RPMI8226 (cell line): ENCODE results near the gene DNAJC15.

Experiments used
- DNase-seq: peaks from one replicate; pipeline ENCODE4 v3.0.0-alpha.2; 2015

Gene DNAJC15

DNA sequence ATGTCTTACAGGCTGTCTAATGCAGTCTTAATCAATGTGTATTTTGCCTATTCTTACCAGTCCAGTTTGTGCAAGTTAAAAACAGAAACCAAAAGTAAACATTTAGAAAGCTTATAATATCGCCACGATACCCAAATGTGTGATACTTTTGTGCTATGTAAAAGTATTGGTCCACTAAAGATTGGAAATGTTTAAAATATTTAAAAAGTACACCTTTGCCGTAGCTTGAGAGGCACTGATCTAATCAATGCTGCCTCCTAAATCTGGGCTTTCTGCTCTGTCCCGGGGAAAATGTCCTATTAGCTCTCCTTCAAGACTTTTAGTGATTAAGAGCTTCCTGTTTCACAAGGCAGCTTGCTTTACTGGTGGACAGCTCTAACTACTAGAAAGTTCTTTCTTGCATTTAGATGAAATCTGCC lies 64.7 kb downstream of the DNAJC15 start:
- no peak for DNase-seq

DNA sequence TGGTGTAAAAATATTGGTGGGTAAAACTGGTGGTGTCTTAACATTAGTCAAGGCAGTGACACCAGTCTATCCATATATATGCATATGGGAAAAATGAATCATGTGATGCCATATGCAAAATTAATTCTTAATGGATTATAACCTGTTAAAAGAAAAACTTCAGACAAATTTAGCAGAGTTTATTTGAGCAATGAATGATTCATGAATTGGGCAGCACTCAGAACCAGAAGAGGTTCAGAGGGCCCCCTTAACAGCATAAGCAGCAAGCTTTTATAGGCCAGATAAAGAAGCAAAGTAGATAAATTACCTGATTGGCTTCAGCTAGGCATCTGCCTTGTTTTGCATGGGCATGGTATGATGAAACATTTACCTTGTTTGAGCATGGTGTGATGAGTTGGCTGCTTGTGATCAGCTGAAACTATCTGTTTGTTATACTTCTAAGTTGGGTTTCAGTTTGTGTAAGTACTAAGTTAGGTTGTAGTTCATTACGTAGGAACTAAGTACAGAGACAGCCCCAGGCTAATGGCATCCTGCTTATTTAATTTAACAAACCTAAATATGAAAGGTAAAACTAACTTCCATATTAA lies 66.6 kb downstream of the DNAJC15 start:
- no peak for DNase-seq

DNA sequence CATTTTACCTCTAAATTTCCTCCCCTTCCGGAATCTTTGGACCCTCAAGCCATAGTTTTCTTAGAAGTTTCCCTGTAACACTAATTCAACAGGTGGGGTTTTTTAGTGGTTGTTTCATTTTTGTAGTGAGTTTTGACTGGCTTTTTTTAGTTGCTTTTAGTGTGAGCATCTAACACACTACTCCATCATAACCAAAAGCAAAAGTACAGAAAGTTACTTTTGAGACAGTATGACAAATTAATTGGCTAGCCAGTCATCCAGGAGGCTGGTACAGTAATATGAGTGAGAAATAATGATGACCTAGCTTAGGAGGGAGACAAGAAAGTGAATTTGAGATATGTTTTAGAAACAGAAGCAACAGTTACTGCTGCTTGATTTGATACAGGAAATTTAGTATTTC lies 71.5 kb downstream of the DNAJC15 start:
- DNase-seq = no peak

DNA sequence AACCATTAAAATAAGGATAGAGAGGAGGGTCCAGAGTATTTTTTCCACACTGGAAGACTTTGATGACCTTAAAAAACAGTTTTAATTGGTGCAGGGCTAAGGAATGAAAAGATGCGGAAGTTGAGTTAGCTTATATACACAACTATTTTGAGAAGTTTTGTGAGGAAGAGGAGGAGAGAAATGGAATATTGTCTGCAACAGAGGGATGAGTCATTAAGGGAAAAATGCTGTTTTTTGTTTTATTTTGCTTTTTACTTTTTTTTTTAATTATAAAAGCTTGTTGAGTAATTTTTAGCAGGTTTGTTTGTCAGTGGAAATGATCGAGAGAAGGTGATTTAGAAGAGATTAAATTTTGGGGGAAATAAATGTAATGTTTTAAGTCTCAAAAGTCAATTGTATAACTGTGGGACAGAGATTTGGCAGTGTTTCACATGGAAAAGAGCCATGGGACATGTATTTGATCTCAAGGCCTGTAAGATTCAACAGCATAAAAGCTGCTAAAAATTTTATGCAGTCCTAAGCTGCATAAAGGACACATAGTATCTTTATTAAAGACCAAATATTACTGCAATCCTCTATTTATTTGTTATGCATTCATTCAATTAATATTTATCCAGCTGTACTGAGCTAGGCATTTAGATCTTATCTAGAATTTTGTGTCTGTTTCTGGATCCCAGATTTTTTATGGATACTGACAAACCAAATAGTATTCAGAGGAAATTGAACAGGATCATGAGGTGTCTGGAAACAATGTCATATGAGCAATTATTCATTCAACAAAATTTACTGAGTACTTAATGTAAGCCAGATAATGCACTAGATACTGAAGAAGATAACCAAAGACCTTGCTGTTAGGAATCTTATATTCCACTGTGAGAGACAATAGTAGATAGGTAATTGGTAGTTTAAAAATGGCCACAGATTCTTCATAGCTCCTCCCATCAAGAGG lies 72.7 kb downstream of the DNAJC15 start:
- DNase-seq = no peak

DNA sequence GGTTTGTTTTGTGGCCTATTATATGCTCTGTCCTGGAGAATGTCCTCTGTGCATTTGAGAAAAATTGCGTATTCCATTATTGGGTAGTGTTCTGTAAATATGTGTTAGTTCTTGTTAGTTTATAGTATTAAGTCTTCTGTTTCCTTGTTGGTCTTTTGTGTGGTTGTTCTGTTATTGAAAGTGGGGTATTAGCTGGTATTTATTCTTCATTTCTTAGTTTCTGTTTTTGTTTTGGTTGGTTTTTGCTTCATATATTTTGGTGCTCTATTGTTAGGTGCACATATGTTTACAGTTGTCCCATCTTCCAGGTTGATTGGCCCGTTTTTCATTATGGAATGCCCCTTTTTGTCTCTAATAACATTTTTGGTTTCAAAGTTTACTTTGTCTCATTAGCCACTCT lies 77.3 kb downstream of the DNAJC15 start:
- no peak for DNase-seq

DNA sequence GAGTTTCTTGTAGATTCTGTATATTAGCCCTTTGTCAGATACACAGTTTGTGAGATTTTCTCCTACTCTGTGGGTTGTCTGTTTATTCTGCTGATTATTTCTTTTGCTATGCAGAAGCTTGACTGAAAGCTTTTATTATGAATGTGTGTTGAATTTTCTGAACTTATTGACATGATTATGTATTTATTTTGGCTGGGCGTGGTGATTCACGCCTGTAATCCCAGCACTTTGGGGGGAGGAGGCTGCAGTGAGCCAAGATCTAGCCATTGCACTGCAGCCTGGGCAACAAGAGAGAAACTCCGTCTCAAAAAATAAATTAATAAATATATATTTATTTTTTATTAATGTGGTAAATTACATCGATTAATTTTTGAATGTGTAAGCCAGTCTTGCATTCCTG lies 78.9 kb downstream of the DNAJC15 start:
- DNase-seq = no peak

DNA sequence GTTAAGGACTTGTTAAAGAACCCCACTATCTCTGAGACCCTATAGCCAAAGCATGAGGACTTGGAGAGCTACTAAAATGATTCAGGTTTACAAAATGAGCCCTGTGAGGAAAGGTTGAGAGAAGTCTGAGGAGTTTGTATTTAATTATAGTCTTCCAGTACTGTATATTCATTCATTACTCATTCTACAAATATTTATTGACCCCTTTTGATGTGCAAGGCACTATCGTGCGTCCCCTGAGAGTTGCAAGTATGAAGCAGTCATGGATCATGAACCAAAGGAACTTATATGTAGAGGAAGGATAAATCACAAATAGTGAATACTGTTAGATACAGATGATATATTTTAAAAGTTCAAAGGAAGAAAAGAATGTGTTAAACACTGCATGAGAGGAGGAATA lies 84.4 kb downstream of the DNAJC15 start:
- DNase-seq = no peak

DNA sequence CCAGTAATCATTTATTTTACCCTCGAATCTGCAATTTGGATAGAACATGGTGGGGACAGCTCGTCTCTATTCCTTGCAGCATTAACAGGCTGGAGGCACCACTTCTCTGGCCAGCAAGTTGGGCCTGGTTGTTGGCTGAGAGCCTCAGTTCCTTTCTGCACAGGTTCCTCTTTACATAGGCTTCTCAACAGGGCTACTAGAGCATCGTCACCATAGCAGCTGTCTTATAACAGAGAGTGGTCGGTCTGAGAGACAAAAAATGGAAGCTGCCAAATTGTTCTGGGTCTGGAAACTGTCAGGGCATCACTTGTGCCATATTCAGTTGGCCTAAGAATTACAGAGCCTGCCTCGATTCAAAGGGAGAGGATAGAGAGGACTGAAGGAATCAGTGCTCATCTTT lies 86.7 kb downstream of the DNAJC15 start:
- DNase-seq = no peak

DNA sequence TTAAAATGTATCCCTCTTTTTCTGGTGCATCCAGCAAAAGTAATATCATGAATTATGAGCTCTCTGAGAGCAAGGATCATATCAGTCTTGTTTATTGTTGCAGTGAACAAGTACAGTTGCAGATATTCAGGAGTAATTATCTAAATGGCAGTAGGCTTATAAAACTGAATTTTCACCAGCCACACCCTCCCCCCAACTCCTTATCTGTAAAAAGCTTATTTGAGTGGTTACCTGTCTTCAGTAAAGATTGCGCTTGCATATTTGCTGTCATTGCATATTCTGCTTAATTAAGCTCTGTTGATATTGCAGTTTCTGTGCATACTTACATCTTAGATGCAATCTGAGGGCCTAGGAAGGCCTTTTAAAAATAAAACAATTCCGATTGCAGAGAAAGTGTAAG lies 87.3 kb downstream of the DNAJC15 start:
- DNase-seq = no peak

DNA sequence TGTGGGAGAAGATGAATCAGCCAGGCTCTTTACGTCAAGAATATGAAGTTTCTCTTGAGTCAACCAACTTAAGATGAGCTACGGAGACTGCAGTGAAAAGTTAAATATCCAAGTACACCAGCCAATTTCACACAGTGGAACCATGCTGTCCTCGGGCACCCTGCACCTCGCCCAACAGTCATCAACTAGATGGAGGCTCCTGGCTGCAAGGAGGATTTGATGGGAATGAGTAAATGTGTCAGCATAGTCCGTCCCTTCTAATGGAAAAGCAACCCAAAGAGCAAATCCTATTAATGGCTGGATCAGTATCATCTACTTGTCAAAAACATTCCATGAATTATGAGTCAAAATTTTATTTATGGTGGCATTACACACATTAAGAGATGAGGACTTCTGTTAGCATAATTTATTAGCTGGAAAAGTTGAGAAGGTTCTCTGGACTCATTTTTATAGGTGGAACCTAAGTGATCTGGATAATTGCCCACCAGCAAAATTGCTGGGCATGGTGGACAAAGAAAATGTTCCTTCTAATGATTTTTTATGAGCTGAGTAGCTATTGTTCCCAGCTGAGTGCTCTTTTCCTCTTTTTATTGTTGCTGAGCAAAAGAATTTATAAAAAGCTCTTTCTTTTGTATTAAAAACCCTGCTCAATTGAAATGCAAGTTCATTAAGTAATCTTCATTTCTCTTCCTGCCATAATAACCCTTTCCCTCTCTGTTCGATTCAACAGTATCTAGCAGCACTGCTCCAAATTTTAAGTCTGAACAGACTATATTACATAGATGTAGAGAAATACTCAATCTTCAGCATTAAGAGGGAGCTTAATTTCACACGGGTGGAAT lies 88.4 kb downstream of the DNAJC15 start:
- no peak for DNase-seq

DNA sequence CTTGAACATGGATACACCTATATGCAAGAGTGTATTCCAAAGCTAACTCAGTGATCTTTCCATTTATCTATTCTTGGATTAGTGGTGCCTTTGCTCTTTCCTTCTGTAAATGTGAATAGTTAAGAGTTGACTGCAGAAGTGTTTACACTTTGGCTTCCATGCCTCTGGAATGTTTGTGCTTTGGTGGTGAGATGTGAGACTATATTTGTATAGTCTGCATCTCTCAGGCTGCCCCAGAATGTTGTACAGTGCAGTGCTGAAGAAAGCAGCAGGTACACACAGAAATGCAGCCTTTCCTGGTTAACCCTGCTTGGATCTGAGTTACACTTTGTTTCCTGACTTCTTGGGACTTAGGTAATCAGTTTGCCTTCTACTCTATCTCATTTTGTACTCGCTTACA lies 90.2 kb downstream of the DNAJC15 start:
- DNase-seq = no peak

DNA sequence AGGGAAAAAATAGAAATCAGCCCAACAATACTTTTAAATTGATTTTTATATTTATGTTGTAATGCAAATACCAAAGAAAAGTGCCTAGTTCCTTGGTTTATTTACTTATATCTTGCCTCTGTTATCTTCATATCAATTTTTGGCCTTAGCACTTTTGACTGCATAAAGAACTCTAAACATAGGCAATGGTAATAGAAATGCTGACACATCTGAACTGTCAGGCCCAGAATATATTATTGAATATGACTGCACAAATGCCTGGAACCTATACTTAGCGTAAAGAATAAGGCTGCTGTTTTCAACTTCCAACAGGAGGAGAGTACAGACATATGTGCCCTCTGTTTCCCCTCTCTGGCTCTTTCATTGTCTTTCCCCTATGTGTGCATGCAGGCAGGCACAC lies 91.1 kb downstream of the DNAJC15 start:
- no peak for DNase-seq

DNA sequence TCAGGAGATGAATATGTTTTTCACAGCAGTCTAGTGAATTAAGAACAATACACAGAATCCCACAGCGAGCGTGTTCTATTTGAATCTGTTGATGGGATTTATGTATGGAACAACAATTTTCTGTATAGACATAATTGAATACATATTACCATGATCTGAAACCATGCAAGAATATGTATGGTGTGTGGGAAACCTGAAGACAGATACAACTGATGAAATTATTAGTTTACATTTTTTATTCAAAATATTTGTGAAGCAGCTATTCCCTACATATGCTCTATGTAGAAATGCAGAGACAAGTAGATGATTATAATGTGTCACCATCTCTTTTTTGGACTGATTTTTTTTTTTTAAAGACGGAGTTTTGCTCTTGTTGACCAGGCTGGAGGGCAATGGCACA lies 91.8 kb downstream of the DNAJC15 start:
- no peak for DNase-seq

DNA sequence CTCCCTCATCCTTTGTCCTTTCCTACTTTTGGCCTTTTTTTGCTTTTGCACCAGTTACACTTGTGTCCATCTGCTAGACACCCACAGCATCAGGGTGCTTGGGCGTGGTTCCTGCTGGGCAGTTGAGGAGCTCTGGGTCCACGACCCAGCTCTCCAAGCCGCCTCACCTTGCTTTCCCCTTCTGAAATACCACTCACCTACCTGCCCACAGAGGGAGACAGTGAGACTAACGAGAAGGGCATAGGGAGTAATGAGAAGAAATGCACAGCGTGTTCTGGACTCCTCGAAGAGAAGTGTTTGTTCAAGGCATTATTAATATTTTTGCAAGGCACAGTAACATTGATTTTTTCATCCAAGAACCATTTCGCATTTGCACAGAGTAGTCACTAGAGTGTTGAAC lies 92.9 kb downstream of the DNAJC15 start:
- no peak for DNase-seq

DNA sequence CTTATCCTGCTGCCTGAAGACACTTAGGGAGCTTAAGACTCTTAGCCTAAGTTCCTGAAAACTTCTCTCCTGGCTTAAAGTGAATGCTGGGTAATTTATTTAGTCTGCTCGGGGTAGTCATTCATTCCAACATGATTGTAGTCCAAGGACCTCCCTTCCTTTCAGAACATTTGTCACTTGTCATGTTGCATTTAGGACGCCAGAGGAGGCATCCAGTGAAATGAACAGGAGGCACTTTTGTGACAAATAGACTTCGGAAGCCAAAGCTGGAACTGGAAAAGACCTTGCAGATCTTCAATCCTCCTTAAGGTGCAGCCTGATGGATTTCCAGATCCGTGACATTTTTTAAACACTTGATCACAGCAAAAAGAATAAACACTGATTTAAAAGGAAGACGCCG lies 95.1 kb downstream of the DNAJC15 start:
- DNase-seq = no peak

DNA sequence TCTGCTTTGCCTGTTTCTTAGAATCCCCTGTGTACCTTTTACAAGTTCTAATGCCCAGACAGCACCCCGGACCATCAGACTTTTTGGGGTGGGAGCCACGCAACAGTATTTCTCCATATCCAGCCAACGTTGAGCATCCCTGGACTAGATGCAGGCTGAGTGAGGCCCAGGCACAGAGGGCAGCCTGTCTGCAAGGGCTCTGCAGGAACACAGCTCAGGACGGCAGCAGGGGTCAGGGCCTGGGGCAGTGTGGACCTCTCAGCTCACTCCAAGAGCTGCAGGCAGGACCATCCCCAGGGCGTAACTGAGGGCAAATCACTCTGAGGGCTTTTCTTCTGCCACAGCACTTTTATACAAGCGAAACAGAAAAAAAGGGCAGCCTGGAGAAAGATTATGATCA lies 95.8 kb downstream of the DNAJC15 start:
- DNase-seq = no peak

DNA sequence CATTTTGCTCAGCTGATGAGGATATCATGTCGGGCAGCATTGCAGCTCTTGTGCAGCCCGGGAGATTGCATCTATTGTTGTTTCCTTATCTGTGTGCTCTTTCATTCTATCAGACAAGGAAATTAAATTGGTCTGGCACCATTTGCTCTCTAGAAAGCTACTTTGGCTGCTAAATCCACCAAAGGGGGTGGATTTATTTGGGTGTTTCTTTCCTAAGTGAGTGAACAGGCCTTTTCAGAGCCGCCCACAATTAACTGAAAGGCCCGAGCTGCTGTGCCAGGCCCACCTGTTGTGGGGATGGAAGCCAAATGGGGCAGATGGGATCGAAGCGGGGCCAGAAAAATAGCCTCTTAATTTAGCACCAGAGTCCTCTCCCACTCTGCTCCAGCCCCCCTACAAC lies 99.4 kb downstream of the DNAJC15 start:
- DNase-seq = no peak

DNA sequence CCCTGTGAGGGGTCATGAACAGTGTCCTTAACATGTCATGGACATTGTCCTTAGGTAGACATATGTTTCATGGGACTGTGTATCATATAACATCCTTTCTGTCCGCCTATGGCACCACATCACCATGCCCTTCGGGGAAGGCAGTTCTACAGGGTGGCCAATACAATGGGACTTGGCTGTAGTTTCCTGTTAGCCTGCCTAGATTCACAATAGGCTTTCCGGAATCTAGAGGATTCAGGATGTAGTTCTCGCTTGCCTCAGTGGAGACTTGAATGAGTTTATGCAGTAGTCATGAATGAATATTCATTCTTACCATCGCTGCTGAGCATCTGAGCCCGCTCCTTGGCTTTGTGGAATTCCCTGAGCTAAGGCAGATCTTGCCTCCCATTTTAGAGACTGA lies 100.5 kb downstream of the DNAJC15 start:
- no peak for DNase-seq

DNA sequence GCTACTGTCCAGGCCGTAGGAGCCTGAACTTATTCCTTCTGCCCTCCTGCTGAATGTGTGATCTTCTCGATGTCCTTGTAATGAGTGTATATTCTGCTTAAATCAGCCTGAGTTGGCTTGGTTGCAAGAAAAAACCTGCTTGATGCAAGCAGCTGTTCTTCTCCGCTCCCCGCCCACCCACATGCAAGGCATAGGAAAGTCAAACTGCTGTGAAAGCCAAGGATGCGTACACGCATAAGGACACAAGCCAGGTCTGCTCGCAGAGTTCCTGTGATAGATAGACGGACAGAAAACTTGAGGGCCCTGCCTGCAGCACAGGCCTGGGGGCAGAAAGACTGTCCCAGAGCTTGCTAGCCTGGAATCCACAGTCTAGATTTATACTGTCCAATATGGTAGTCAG lies 101.1 kb downstream of the DNAJC15 start:
- DNase-seq = no peak

DNA sequence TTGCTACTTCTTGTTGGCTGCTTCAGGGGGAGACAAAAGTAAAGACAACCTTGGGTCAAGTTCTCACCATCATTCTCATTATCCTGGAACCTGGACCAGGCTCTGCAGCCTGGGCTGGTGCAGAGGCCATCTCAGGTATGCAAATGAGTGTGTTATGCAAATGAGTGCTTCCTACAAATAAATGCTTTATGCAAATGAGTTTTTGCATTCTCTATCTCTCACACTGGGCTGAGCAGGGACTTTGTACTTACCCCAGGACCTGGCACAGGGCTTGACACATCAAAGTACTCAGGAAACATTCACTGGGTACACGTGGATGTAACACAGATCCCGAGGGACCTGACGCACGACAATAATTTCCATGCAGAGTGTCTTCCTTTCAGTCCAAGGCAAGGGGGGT lies 103.0 kb downstream of the DNAJC15 start:
- no peak for DNase-seq

DNA sequence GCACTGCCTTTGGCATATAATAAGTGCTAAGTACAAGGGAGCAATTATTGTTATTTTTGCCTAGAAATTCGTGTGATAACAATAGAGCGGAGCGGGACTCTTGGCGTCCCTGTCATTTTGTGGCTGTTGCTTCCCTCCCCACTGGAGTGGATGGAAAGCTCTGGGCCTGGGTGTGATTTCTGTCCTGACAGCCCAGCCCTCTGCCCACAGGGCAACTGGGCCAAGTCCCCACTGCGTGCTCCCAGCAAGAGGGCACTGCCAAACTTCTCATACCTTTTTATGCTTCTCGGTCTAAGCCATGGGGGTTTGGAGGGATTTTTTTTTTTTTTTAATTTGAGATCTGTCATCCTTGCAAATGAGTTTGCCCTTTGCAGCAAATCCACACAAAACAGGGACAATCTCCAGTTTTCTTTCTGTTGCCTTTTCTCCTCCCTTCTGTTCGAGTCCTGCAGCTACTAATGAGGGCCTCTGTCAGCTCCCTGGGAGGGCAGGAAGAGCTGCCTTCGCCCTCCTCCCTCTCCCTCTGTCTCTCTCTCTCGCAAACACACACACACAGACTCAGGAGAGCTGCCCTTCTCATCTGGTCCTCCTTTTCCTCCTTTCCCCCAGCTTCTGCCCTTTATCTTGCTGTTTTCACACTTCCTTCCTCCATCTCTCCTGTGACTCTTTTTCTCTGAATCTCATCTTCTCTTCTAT lies 103.9 kb downstream of the DNAJC15 start:
- no peak for DNase-seq

DNA sequence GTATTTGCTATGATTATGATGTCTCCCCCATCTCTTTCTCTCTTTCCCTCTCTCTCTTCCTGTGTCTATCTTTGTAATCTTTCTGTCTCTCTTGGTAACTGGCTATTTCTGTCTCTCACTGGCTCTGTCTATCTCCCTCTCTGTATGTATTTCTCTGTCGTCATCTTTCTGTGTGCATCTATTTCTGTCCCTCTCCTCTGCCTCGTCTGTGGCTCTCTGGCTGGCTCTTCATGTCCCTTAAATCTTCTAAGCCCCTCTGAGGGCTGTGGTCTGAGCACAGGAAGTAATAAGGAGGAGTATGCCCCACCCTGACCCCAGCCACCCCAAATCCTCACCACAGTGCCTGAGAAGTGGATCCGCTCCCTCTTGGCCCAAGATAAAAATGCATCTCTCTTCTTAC lies 104.4 kb downstream of the DNAJC15 start:
- DNase-seq = no peak

DNA sequence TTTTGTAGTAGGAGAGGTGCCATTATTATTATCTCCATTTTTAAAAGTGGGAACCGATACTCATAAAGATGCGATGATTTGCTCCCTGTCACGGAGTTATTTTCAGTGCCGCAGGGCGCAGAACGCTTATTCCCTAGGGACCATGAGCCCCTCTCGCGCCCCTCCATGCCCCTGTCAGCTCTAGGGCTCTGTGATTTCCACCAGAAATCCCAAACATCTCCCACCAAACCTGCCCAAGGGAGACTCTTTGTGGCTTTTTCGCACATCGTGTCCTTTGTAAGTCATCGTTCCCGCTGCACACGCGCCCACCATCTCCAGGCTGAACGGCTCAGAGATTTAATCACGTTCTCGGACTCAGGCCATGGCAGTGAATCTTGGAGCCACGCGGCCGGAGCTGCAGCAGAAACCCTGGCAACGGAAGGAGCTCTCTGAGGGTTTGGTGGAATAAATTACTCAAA lies 105.1 kb downstream of the DNAJC15 start:
- DNase-seq = no peak
